Measurements from ENCODE around the gene TMCC2. TPM values are rescaled to one million over a fixed set of nuclear protein-coding genes. Genes with fewer than 3 reads are reported as not detected.
"Not testable (repeated sequence)": the region's sequence is repeated elsewhere in the genome, so short reads cannot be mapped to it uniquely, and the experiment has no call there.

The TMCC2 gene
- total and polyA plus RNA-seq, 2 experiments from 2014 or later, result 2.6 to 9.9 TPM

GRCh38 chr1:205280666-205281395, 53.1 kb downstream of the TMCC2 start:
- not testable (repeated sequence) for H3K9me2 ChIP-seq (ENCODE audit: insufficient read depth); H2AFZ ChIP-seq; H3K36me3 ChIP-seq (ENCODE audit: insufficient read depth); H3K27me3 ChIP-seq (ENCODE audit: insufficient read depth); H4K20me1 ChIP-seq (replicated peaks; ENCODE audit: insufficient read depth); DNase-seq (ENCODE audit: low spot score); H3K79me2 ChIP-seq (replicated peaks; ENCODE audit: insufficient read depth); H3K27ac Mint-ChIP-seq; ATAC-seq; H3K36me3 Mint-ChIP-seq (ENCODE audit: low read depth); H3K4me3 Mint-ChIP-seq; H3F3A ChIP-seq (replicated peaks; ENCODE audit: low read depth); H3K27ac ChIP-seq (ENCODE audit: low read depth); H3K4me3 ChIP-seq; H3K9me3 Mint-ChIP-seq; H3K4me2 ChIP-seq
- peaks cover 26% of the 10 kb centered on the region for H3K4me1 Mint-ChIP-seq
- peaks cover 14% of the 10 kb centered on the region for H3K27me3 Mint-ChIP-seq (ENCODE audit: insufficient read depth, low read depth, poor library complexity)
- H3K4me1 ChIP-seq (ENCODE audit: insufficient read depth), result peaks cover 23% of the 10 kb centered on the region

GRCh38 chr1:205283270-205284147, 55.8 kb downstream of the TMCC2 start:
- DNase-seq (ENCODE audit: low spot score) (no peak), ATAC-seq (peak; percentile 10)
- no peaks in the 10 kb centered on the region for H3K9me3 Mint-ChIP-seq
- H2AFZ ChIP-seq, result peak overlapping the region; percentile 66; the same call in 1 of the 2 replicates
- peaks cover 41% of the 10 kb centered on the region for H3K4me1 ChIP-seq (ENCODE audit: insufficient read depth)
- H3K36me3 ChIP-seq (ENCODE audit: insufficient read depth), result no peaks in the 10 kb centered on the region; the same call in 1 of the 2 replicates
- H3K4me3 ChIP-seq, result no peak overlapping the region
- no peak overlapping the region; the same call in 2 of the 3 replicates for H3K4me3 Mint-ChIP-seq
- no peaks in the 10 kb centered on the region; the same call in 2 of the 3 replicates for H3K36me3 Mint-ChIP-seq (ENCODE audit: low read depth)
- no peak overlapping the region for H3K27ac ChIP-seq (ENCODE audit: low read depth)
- peak overlapping the region; percentile 36; the same call in 1 of the 2 replicates for H3K27ac Mint-ChIP-seq
- no peaks in the 10 kb centered on the region for H4K20me1 ChIP-seq (replicated peaks; ENCODE audit: insufficient read depth)
- TF ChIP-seq EZH2phosphoT487 (IDR thresholded peaks at IDR 0.05; ENCODE audit: unreplicated experiment) (no peak), ZNF331 (CRISPR knock-in tag; IDR thresholded peaks at IDR 0.05; ENCODE audit: low read depth) (no peak)
- peaks cover 52% of the 10 kb centered on the region for H3K4me1 Mint-ChIP-seq
- H3K27me3 Mint-ChIP-seq (ENCODE audit: insufficient read depth, low read depth, poor library complexity), result peaks cover 20% of the 10 kb centered on the region
- no peak overlapping the region for H3K4me2 ChIP-seq
- no peaks in the 10 kb centered on the region; the same call in 1 of the 2 replicates for H3K79me2 ChIP-seq (replicated peaks; ENCODE audit: insufficient read depth)
- no peaks in the 10 kb centered on the region for H3K27me3 ChIP-seq (ENCODE audit: insufficient read depth)
- H3K9me2 ChIP-seq (ENCODE audit: insufficient read depth), result no peaks in the 10 kb centered on the region
- H3F3A ChIP-seq (replicated peaks; ENCODE audit: low read depth), result peaks cover 7% of the 10 kb centered on the region; the same call in 1 of the 2 replicates

GRCh38 chr1:205284420-205285144, 56.8 kb downstream of the TMCC2 start:
- no peaks in the 10 kb centered on the region; the same call in 1 of the 2 replicates for H3K79me2 ChIP-seq (replicated peaks; ENCODE audit: insufficient read depth)
- H4K20me1 ChIP-seq (replicated peaks; ENCODE audit: insufficient read depth), result no peaks in the 10 kb centered on the region
- Mint-ChIP-seq H3K4me1 (peaks cover 53% of the 10 kb centered on the region), H3K27ac (peak overlapping the region; percentile 91), H3K9me3 (no peaks in the 10 kb centered on the region), H3K27me3 (ENCODE audit: insufficient read depth, low read depth, poor library complexity) (peaks cover 20% of the 10 kb centered on the region), H3K4me3 (no peak overlapping the region), H3K36me3 (ENCODE audit: low read depth) (no peaks in the 10 kb centered on the region; the same call in 2 of the 3 replicates)
- DNase-seq (ENCODE audit: low spot score) (peak; percentile 82), ATAC-seq (peak; percentile 86)
- peak overlapping the region; percentile 31; the same call in 1 of the 2 replicates for H3K4me2 ChIP-seq
- H3K27ac ChIP-seq (ENCODE audit: low read depth), result peak overlapping the region; percentile 90
- H3K4me1 ChIP-seq (ENCODE audit: insufficient read depth), result peaks cover 41% of the 10 kb centered on the region
- no peaks in the 10 kb centered on the region; the same call in 1 of the 2 replicates for H3K36me3 ChIP-seq (ENCODE audit: insufficient read depth)
- H3F3A ChIP-seq (replicated peaks; ENCODE audit: low read depth), result peaks cover 7% of the 10 kb centered on the region; the same call in 1 of the 2 replicates
- H3K9me2 ChIP-seq (ENCODE audit: insufficient read depth), result no peaks in the 10 kb centered on the region
- no peak overlapping the region for H3K4me3 ChIP-seq
- no peaks in the 10 kb centered on the region for H3K27me3 ChIP-seq (ENCODE audit: insufficient read depth)
- peak overlapping the region; percentile 78; the same call in 1 of the 2 replicates for H2AFZ ChIP-seq
- TF ChIP-seq ETS1 (IDR thresholded peaks at IDR 0.05) (no peak), ZNF331 (CRISPR knock-in tag; IDR thresholded peaks at IDR 0.05; ENCODE audit: low read depth) (peak; percentile 21; the same call in 1 of the 2 replicates), EZH2phosphoT487 (IDR thresholded peaks at IDR 0.05; ENCODE audit: unreplicated experiment) (no peak), CREB1 (CRISPR knock-in tag; IDR thresholded peaks at IDR 0.05; ENCODE audit: low read depth) (peak; percentile 31; the same call in 1 of the 2 replicates), CTCF (conservative IDR thresholded peaks at IDR 0.05; ENCODE audit: low read depth in 2 of 2) (0 out of 4 replicates have a peak, but pooled peaks of 1 of the 2 experiments have one; percentile 8)

Data from GM23338 (cell line).